GM19438 (cell line): ENCODE data around the gene TLCD5.

Source experiments
- ATAC-seq: cut with Tn5 transposase; IDR thresholded peaks from one replicate; pipeline ENCODE4 v1.9.1; 2021; ENCODE audit warnings: low read depth; ENCODE audit not compliant: unreplicated experiment

TLCD5 gene

DNA sequence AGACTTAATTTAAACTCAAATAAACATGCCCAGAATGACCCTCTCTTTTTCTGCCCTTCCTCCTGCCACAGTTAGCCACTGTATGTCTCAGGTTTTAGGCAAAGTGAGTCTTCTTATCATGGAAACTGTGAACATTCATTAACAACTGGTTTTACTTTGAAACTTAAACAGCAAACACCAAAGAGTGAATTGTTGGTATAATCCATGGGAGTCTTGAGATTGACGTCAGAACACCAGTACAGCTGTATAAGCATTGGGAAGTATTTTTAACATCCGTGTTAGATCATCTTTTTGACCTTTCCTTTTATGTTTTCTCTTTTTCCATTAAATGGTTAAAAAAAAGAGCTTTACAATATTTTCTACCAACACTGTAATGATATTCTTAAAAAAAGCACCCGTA is 50.0 kb downstream of the TLCD5 start:
- no peak for ATAC-seq

DNA sequence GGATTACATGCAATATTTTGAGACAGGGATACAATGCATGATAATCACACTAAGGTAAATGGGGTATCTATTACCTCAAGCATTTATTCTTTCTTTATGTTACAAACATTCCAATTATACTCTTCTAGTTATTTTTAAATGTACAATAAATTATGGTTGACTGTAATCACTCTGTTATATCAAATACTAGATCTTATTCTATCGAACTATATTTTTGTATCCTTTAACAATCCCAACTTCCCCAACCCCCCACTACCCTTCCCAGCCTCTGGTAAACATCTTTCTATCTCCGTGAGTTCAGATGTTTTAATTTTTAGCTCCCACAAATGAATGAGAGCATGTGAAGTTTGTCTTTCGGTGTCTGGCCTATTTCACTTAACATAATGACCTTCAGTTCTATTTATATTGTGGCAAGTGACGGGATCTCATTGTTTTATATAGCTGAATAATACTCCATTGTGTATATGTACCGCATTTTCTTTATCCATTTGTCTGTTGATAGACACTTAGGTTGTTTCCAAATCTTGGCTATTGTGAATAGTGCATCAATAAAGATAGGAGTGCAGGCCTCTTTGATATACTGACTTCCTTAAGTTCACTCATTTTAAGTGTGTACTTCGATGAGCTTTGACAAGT is 51.6 kb downstream of the TLCD5 start:
- ATAC-seq, result no peak

DNA sequence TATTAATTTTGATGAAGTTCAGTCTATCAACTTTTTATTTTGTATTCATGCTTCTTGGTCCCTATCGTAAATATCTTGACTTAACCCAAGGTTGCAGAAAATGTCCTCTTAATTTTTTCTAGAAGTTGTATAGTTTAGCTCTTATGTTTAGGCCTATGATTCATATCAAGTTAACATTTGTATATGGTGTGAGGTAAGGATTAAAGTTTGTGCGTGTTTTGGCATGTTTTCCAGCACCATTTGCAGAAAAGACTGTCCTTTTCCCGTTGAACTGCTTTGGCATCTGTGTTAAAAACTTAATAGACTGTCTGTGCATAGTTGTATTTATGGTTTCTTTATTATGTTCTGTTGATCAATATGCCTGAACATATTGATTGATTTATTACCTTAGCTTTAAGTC is 53.4 kb downstream of the TLCD5 start:
- ATAC-seq, result no peak

DNA sequence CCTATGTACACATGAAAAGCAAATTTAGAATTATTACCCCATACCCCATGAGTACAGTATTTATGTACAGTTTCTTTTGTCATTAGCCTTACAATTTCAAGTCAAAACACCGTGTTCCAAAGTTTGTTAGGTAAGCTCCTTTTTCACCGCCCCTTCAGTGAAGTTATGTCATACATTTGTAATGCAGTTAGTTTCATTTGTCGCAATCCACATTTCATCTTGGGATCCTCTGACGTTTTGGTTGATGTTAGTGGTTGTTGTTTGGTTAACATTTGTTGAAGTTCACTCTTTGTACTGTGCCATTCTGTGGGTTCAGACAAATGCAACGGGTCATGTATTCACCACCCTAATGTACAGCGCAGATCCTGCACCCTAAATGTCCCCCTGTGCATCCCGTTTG is 56.3 kb downstream of the TLCD5 start:
- ATAC-seq, result no peak
